Spleen (tissue), 11 donors: Measurements from ENCODE around the gene SUB1. TPM values are rescaled to one million over a fixed set of nuclear protein-coding genes. Genes with fewer than 3 reads are reported as not detected.
"Not testable (repeated sequence)": the region's sequence is repeated elsewhere in the genome, so short reads cannot be mapped to it uniquely, and the experiment has no call there.

Experiments used
- DNase-seq: peaks from one replicate; pipeline ENCODE4 v3.0.0-alpha.2; 2020
- H3K27ac ChIP-seq, 8 donors: fragments of 200-600 bp; sonication (generic) in 7 of 8; 1 replicate in 4 of 8; 2 replicates in 4 of 8; pipeline versions ENCODE4 v1.5.0 to v1.8.0; 2016 to 2021; ENCODE audit warnings: inconsistent platforms in 4 of 8, mild to moderate bottlenecking in 4 of 8, moderate library complexity in 1 of 8
- H3K27me3 ChIP-seq, 7 donors: fragments of 200-600 bp; sonication (generic) in 6 of 7; replicated peaks in 1 of 7; 1 replicate in 4 of 7; 2 replicates in 3 of 7; pipeline versions ENCODE4 v1.5.0 to v1.8.0; 2016 to 2021; ENCODE audit warnings: inconsistent platforms in 3 of 7, mild to moderate bottlenecking in 1 of 7
- H3K36me3 ChIP-seq, 6 donors: fragments of 200-600 bp; sonication (generic) in 5 of 6; 1 replicate in 4 of 6; 2 replicates in 2 of 6; pipeline versions ENCODE4 v1.5.0 to v1.8.0; 2016 to 2021; ENCODE audit warnings: inconsistent platforms in 2 of 6
- H3K4me1 ChIP-seq, 6 donors: fragments of 200-600 bp; sonication (generic) in 5 of 6; 1 replicate in 3 of 6; 2 replicates in 3 of 6; pipeline versions ENCODE4 v1.5.0 to v1.8.0; 2016 to 2021; ENCODE audit warnings: inconsistent platforms in 3 of 6
- H3K4me3 ChIP-seq, 8 donors: fragments of 200-600 bp; sonication (generic) in 7 of 8; 1 replicate in 4 of 8; 2 replicates in 4 of 8; pipeline versions ENCODE4 v1.5.0 to v1.8.0; 2016 to 2021; ENCODE audit warnings: inconsistent platforms in 4 of 8, mild to moderate bottlenecking in 4 of 8, moderate library complexity in 2 of 8
- H3K9me3 ChIP-seq, 8 donors: fragments of 200-600 bp; sonication (generic) in 7 of 8; 1 replicate in 4 of 8; 2 replicates in 4 of 8; pipeline versions ENCODE4 v1.5.0 to v1.8.0; 2016 to 2021; ENCODE audit warnings: inconsistent platforms in 4 of 8
- POLR2A ChIP-seq, 3 donors: fragments of 450-650 bp; IDR thresholded peaks; one replicate each; pipeline ENCODE4 v1.5.1; 2017; ENCODE audit warnings: antibody characterized with exemption in 3 of 3, mild to moderate bottlenecking in 1 of 3
- POLR2AphosphoS5 ChIP-seq, 3 donors: sonication (generic); formaldehyde crosslinking; IDR thresholded peaks; one replicate each; pipeline ENCODE4 v1.5.1; 2017; ENCODE audit warnings: antibody characterized with exemption in 3 of 3
- WGBS, 5 donors: extraction: QIAGEN DNeasy Blood & Tissue Kit in 3 of 5; methylation state at CpG; one replicate each; pipeline versions ENCODE4 v1.1.5 to v1.1.7; 2013 to 2018; 5-methylcytosine and 5-hydroxymethylcytosine counted together
- intact Hi-C: fragments of 100-400 bp; cut with DNase I; formaldehyde crosslinking; loops from one replicate; pipeline ENCODE4 v1.15.0; 2023; ENCODE audit warnings: low total_unique reads
- polyA plus RNA-seq, 3 donors: library from polyadenylated mRNA; stranded (reverse); fragments of 200-250 nt; gene quantifications; one replicate each; pipeline ENCODE4 v1.2.1, GENCODE V29; 2013
- total RNA-seq, 7 donors: library from RNA; depleted of rRNA in 3 of 7; stranded (reverse); fragments of >200 nt in 3 of 7; fragmentation: NEBNext Ultra II Directional in 4 of 7; extraction: Animal tissue kit (Norgen Biotek cat#: 25700) in 4 of 7; gene quantifications; one replicate each; pipeline versions ENCODE4 v1.1.0 to v1.2.1, GENCODE V29; 2016 to 2021
- TF ChIP-seq, protein P1 (sequence below), 11 experiments: fragments of 200-600 bp in 7 of 11; fragments of 450-650 bp in 4 of 11; sonication (generic) in 4 of 11; IDR thresholded peaks in 8 of 11; conservative IDR thresholded peaks in 3 of 11; 1 replicate in 7 of 11; 2 replicates in 4 of 11; pipeline versions ENCODE4 v1.4.0 to v1.8.0; 2016 to 2021; ENCODE audit warnings: antibody characterized with exemption in 11 of 11, inconsistent platforms in 4 of 11, mild to moderate bottlenecking in 1 of 11
- donor health status: healthy with polysubstance abuse.
- donor health status: DM: no; HTN: no; CAD: no; lungs with moderate emphysema.
- donor health status: DM: no; HTN: no; CAD: no.
- donor health status: Bipolar disorder and iron deficiency.
- donor health status: healthy.
- donor health status: DM: no; HTN: no; CAD: no.
- donor health status: DM: yes; HTN: yes; CAD: no.

SUB1 gene
- total and polyA plus RNA-seq, 10 donors, result 157 to 262 (median 215) TPM

DNA sequence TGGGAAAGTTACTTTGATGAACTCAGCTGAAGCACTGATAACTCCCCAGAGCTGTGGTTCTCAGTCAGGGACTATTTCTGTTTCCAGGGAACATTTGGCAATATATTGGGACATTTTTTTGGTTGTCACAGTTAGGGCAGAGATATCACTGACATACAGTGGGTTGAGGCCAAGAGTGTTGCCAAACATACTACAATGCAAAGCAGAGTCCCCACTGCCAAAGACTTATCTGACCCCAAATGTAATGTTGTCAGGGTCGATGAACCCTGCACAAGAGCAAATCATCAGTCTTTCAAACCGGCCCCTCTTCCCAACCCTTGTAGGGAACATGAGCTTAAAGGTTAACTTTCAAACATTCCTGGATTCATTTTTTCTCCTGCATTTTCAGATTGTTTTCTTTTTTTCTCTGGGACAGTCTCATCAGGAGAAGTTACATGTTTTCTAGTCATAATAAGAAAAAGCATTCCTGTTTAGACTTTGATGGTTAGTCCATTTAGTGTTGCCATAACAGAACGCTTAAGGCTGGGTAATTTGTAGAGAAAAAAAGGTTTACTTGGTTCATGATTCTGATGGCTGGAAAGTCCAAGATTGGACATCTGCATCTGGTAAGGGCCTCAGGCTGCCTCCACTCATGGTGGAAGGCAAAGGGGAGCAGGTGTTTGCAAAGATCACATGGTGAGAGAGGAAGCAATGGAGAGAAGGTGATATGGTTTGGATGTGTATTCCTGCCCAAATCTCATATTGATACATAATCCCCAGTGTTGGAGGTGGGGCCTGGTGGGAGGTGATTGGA is 18.8 kb upstream of the SUB1 start:
- Histone ChIP-seq H3K4me3 (no peak overlapping the region), H3K27me3 (no peaks in the 10 kb centered on the region), H3K9me3 (peaks cover 0 to 7% (median 0%) of the 10 kb centered on the region in 8 donors), H3K4me1 (no peaks in the 10 kb centered on the region), H3K27ac (no peak overlapping the region), H3K36me3 (no peaks in the 10 kb centered on the region)
- no peak for TF ChIP-seq POLR2AphosphoS5 (IDR thresholded peaks at IDR 0.05)
- no peak for TF ChIP-seq POLR2A (IDR thresholded peaks at IDR 0.05)
- TF ChIP-seq, protein P1, sequence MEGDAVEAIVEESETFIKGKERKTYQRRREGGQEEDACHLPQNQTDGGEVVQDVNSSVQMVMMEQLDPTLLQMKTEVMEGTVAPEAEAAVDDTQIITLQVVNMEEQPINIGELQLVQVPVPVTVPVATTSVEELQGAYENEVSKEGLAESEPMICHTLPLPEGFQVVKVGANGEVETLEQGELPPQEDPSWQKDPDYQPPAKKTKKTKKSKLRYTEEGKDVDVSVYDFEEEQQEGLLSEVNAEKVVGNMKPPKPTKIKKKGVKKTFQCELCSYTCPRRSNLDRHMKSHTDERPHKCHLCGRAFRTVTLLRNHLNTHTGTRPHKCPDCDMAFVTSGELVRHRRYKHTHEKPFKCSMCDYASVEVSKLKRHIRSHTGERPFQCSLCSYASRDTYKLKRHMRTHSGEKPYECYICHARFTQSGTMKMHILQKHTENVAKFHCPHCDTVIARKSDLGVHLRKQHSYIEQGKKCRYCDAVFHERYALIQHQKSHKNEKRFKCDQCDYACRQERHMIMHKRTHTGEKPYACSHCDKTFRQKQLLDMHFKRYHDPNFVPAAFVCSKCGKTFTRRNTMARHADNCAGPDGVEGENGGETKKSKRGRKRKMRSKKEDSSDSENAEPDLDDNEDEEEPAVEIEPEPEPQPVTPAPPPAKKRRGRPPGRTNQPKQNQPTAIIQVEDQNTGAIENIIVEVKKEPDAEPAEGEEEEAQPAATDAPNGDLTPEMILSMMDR (IDR thresholded peaks at IDR 0.05 in 8 of 11, conservative IDR thresholded peaks at IDR 0.05 in 3 of 11), result no peak
- 83 to 92% (median 90%) methylated on average over 3 of the region's 3 CpGs for WGBS, 5 donors
- intact Hi-C loops, result no loop called here
- no peak for DNase-seq

DNA sequence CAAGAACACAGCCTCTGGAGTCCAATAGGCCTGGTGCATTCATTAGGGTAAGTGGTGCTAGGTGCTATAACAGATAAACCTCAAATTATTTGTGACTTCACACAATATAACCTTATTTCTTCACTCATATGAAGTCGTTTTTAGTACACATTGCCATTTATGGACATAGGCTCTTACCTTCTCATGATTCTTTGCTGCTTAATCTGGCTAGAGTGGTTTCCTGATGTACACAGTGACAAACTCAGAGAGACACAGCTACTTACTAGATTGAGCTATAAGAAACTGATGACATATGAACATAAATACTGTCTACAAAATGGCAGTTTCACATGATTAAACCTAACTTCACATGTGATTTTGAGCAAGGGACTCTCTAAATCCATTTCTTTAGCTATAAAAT is 14.2 kb upstream of the SUB1 start:
- Histone ChIP-seq H3K4me1 (peaks cover 0 to 21% (median 0%) of the 10 kb centered on the region in 6 donors), H3K9me3 (peaks cover 0 to 7% (median 0%) of the 10 kb centered on the region in 8 donors), H3K4me3 (no peak overlapping the region), H3K27ac (peak overlapping the region in 1 of 8 donors; percentile 21), H3K27me3 (no peaks in the 10 kb centered on the region), H3K36me3 (no peaks in the 10 kb centered on the region)
- no peak for TF ChIP-seq POLR2A (IDR thresholded peaks at IDR 0.05)
- TF ChIP-seq, protein P1 (IDR thresholded peaks at IDR 0.05 in 8 of 11, conservative IDR thresholded peaks at IDR 0.05 in 3 of 11), result no peak
- no peak for TF ChIP-seq POLR2AphosphoS5 (IDR thresholded peaks at IDR 0.05)
- DNase-seq, result no peak
- intact Hi-C loops, result no loop called here
- 63 to 80% (median 68%) methylated on average over 1 of the region's 1 CpG for WGBS, 5 donors

DNA sequence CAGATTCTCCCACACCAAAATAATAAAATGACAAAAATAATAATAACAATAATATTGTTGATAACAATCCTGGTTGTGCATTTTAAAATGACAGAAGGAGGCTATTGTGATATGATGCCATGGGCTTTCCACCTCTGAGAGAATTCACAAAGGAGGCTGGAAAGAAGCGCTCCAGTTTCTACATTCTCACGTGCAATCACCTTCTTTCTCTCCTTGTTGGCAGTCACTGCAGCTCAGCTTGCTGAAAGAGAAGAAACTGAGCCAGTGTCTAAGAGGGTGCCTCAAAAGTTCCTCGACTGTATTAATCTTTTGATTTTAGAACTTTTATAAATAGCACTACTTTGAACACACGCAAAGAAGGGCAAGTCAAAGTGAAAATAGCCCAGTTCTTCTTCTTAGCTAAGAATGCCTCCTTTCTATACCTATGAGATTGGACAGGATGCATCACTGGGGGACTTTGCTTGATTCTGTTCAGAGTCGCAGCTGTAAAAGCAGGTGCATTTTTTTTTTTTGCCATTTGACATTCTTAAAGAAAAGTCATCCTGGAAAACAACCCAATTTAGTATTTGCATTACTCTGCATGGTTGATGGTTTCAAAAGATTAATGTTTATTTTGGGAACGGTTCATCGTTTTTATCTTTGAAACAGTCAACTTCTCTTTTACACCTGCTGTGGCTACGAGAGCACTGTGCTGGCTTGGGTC is 12.4 kb upstream of the SUB1 start:
- TF ChIP-seq, protein P1 (IDR thresholded peaks at IDR 0.05 in 8 of 11, conservative IDR thresholded peaks at IDR 0.05 in 3 of 11), result no peak
- no peak for TF ChIP-seq POLR2AphosphoS5 (IDR thresholded peaks at IDR 0.05)
- WGBS, 5 donors, result 57 to 75% (median 66%) methylated on average over 8 of the region's 8 CpGs

DNA sequence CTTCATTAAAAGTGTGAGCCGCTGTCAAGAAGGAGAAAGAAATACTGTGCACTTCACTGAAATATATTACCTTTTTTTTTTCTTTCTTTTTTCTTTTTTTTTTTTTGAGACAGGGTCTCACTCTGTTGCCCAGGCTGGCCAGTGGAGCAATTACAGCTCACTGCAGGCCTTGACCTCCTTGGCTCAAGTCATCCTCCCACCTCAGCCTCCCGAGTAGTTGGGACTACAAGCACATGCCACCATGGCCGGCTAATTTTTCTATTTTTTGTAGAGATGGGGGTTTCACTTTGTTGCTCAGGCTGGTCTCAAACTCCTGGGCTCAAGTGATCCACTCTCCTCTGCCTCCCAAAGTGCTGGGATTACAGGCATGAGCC is 11.9 kb upstream of the SUB1 start:
- H3K36me3 ChIP-seq, H3K4me3 ChIP-seq, intact Hi-C loops, H3K9me3 ChIP-seq, H3K27me3 ChIP-seq, DNase-seq: not testable (repeated sequence)
- 55 to 77% (median 66%) methylated on average over 3 of the region's 3 CpGs for WGBS, 5 donors
- peak overlapping the region in 3 of 8 donors; percentile 23 to 56 (median 40) for H3K27ac ChIP-seq
- H3K4me1 ChIP-seq, result peaks cover 0 to 21% (median 0%) of the 10 kb centered on the region in 6 donors

More for the DNA sequence above, 12.4 kb upstream of the SUB1 start:
- Histone ChIP-seq H3K4me1 (peaks cover 0 to 21% (median 0%) of the 10 kb centered on the region in 6 donors), H3K27me3 (no peaks in the 10 kb centered on the region), H3K9me3 (no peaks in the 10 kb centered on the region), H3K27ac (peak overlapping the region in 4 of 8 donors; percentile 23 to 56 (median 38)), H3K36me3 (no peaks in the 10 kb centered on the region), H3K4me3 (no peak overlapping the region)
- intact Hi-C loops, result no loop called here
- DNase-seq, result no peak
